HL-60 (cell line): ENCODE data around the gene AKAP6.

ENCODE experiments used
- DNase-seq, 2 experiments: peaks; one replicate each; pipeline ENCODE4 v3.0.0-alpha.2; 2010 to 2020; ENCODE audit warnings: low read depth in 1 of 2, low spot score in 1 of 2
- H3K27ac ChIP-seq: fragments of 250-450 bp; sonication (Bioruptor Pico); replicated peaks from 2 replicates; pipeline ENCODE4 v1.5.1; 2020; ENCODE audit warnings: mild to moderate bottlenecking, moderate library complexity
- H3K27me3 ChIP-seq: fragments of 250-450 bp; sonication (Bioruptor Pico); 2 replicates; pipeline ENCODE4 v1.5.1; 2021; ENCODE audit warnings: mild to moderate bottlenecking, moderate library complexity; ENCODE audit not compliant: insufficient read depth, poor library complexity, severe bottlenecking
- H3K4me3 ChIP-seq: replicated peaks from 2 replicates; pipeline ENCODE4 v1.5.1; 2011; ENCODE audit warnings: mild to moderate bottlenecking, control low read depth, low read length; ENCODE audit not compliant: insufficient read depth
- GABPA ChIP-seq: IDR thresholded peaks from 2 replicates; pipeline ENCODE4 v1.6.1; 2012; ENCODE audit warnings: low read depth
- POLR2AphosphoS5 ChIP-seq: IDR thresholded peaks from 2 replicates; pipeline ENCODE4 v1.6.1; 2012; ENCODE audit warnings: low read depth
- SPI1 ChIP-seq: IDR thresholded peaks from 2 replicates; pipeline ENCODE4 v1.6.1; 2012; ENCODE audit warnings: low read depth, mild to moderate bottlenecking, borderline replicate concordance
- TF ChIP-seq, protein P1 (sequence below): IDR thresholded peaks from 2 replicates; pipeline ENCODE4 v1.6.1; 2012; ENCODE audit warnings: low read depth; ENCODE audit not compliant: insufficient replicate concordance
- TF ChIP-seq, protein P2 (sequence below): IDR thresholded peaks from one replicate; pipeline ENCODE4 v1.5.1; 2011; ENCODE audit warnings: low read length, control low read depth, inconsistent platforms; ENCODE audit not compliant: insufficient read depth

Gene AKAP6

DNA sequence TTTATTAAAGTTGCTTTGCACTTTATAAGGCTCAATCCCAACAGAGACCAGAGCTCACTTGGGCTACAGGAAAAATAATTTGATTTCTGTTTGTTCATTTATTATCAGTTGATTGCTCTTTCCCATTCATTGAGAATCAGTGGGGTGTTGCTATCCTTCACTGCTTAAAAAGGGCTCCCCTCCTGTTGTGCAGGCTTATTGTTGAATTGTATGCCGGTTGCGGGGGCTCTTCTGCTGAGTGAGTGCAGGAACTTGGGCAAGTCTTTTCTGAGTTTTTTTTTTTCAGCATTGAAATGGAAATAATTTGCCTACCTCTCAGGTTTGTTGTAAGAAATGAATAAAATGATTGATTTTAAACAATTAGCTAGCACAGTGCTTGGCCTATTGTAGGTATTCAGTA, 32.6 kb downstream of the AKAP6 start:
- no peak overlapping the region for H3K4me3 ChIP-seq
- TF ChIP-seq GABPA (no peak), SPI1 (no peak), POLR2AphosphoS5 (no peak)
- TF ChIP-seq, protein P1, sequence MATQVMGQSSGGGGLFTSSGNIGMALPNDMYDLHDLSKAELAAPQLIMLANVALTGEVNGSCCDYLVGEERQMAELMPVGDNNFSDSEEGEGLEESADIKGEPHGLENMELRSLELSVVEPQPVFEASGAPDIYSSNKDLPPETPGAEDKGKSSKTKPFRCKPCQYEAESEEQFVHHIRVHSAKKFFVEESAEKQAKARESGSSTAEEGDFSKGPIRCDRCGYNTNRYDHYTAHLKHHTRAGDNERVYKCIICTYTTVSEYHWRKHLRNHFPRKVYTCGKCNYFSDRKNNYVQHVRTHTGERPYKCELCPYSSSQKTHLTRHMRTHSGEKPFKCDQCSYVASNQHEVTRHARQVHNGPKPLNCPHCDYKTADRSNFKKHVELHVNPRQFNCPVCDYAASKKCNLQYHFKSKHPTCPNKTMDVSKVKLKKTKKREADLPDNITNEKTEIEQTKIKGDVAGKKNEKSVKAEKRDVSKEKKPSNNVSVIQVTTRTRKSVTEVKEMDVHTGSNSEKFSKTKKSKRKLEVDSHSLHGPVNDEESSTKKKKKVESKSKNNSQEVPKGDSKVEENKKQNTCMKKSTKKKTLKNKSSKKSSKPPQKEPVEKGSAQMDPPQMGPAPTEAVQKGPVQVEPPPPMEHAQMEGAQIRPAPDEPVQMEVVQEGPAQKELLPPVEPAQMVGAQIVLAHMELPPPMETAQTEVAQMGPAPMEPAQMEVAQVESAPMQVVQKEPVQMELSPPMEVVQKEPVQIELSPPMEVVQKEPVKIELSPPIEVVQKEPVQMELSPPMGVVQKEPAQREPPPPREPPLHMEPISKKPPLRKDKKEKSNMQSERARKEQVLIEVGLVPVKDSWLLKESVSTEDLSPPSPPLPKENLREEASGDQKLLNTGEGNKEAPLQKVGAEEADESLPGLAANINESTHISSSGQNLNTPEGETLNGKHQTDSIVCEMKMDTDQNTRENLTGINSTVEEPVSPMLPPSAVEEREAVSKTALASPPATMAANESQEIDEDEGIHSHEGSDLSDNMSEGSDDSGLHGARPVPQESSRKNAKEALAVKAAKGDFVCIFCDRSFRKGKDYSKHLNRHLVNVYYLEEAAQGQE: no peak
- TF ChIP-seq, protein P2, sequence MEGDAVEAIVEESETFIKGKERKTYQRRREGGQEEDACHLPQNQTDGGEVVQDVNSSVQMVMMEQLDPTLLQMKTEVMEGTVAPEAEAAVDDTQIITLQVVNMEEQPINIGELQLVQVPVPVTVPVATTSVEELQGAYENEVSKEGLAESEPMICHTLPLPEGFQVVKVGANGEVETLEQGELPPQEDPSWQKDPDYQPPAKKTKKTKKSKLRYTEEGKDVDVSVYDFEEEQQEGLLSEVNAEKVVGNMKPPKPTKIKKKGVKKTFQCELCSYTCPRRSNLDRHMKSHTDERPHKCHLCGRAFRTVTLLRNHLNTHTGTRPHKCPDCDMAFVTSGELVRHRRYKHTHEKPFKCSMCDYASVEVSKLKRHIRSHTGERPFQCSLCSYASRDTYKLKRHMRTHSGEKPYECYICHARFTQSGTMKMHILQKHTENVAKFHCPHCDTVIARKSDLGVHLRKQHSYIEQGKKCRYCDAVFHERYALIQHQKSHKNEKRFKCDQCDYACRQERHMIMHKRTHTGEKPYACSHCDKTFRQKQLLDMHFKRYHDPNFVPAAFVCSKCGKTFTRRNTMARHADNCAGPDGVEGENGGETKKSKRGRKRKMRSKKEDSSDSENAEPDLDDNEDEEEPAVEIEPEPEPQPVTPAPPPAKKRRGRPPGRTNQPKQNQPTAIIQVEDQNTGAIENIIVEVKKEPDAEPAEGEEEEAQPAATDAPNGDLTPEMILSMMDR: no peak
- DNase-seq: no peak
- no peak overlapping the region for H3K27ac ChIP-seq
- no peaks in the 10 kb centered on the region for H3K27me3 ChIP-seq

DNA sequence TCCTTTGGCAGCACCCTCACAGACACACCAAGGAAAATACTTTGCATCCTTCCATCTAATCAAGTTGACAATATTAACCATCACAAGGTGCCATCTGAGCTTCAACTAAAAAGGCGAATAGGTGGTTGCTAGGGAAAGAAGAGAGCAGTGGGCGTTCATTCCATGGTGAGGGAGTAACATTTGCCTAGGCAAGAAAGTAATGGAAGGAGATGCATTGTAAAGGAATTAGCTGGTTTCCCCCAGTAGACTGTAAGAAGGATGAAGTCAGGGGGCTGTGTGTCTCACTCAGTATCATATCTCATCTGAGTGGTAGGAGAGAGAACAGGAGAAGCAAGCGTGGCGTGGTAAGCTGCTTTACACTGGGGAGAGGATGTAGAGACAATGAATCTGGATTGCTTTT, 34.7 kb downstream of the AKAP6 start:
- Histone ChIP-seq H3K27ac (no peak overlapping the region), H3K27me3 (no peaks in the 10 kb centered on the region), H3K4me3 (no peak overlapping the region)
- DNase-seq: no peak
- TF ChIP-seq, protein P2: no peak
- no peak for TF ChIP-seq POLR2AphosphoS5
- no peak for TF ChIP-seq GABPA
- TF ChIP-seq, protein P1: no peak
- no peak for TF ChIP-seq SPI1

DNA sequence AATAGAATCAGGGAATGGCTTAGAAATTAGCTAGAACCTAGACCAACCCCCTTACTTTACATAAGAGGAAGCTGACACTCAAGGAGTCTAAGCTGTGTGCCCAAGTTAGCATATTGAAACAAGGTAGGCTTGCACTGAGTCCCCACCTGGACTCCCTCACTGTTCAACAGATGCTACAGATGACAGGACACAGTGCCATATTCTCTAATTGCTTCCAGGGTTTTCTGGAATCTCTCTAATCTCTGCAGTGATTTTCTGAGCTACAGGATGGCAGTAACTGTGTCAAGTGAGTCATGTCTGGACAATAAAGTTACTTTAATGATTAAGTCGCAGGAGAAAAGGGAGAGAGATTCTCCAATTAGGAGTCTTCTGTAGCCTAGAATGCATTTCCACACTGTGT, 35.8 kb downstream of the AKAP6 start:
- H3K27me3 ChIP-seq: no peaks in the 10 kb centered on the region
- no peak overlapping the region for H3K27ac ChIP-seq
- DNase-seq: no peak
- H3K4me3 ChIP-seq: no peak overlapping the region
- TF ChIP-seq SPI1 (no peak), POLR2AphosphoS5 (no peak), GABPA (no peak)
- TF ChIP-seq, protein P1: no peak
- TF ChIP-seq, protein P2: no peak
